Measurements from ENCODE around the gene TMEM151B.

Gene TMEM151B

DNA sequence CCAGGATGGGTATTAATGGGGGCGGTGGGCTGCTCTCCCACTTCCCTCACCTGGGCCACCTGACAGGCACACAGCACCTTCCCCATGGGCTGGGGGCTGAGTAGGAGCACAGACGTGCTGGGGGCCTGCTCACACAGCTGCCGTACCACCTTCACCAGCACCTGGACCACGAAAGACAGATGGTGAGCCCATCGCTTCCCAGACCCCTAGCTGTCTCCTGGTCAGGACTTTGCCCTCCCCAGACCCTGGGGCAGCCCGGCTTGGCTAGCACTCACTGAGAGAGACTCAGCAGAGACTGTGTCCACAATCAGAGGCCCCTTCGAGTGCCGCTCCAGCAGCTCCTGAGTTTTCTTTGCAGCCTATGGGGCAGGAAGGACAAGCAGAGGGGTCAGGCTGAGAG is 30.9 kb downstream of the TMEM151B start:
- TF ChIP-seq, protein P1, sequence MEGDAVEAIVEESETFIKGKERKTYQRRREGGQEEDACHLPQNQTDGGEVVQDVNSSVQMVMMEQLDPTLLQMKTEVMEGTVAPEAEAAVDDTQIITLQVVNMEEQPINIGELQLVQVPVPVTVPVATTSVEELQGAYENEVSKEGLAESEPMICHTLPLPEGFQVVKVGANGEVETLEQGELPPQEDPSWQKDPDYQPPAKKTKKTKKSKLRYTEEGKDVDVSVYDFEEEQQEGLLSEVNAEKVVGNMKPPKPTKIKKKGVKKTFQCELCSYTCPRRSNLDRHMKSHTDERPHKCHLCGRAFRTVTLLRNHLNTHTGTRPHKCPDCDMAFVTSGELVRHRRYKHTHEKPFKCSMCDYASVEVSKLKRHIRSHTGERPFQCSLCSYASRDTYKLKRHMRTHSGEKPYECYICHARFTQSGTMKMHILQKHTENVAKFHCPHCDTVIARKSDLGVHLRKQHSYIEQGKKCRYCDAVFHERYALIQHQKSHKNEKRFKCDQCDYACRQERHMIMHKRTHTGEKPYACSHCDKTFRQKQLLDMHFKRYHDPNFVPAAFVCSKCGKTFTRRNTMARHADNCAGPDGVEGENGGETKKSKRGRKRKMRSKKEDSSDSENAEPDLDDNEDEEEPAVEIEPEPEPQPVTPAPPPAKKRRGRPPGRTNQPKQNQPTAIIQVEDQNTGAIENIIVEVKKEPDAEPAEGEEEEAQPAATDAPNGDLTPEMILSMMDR (IDR thresholded peaks at IDR 0.05; ENCODE audit: low read depth, low read length), result no peak

DNA sequence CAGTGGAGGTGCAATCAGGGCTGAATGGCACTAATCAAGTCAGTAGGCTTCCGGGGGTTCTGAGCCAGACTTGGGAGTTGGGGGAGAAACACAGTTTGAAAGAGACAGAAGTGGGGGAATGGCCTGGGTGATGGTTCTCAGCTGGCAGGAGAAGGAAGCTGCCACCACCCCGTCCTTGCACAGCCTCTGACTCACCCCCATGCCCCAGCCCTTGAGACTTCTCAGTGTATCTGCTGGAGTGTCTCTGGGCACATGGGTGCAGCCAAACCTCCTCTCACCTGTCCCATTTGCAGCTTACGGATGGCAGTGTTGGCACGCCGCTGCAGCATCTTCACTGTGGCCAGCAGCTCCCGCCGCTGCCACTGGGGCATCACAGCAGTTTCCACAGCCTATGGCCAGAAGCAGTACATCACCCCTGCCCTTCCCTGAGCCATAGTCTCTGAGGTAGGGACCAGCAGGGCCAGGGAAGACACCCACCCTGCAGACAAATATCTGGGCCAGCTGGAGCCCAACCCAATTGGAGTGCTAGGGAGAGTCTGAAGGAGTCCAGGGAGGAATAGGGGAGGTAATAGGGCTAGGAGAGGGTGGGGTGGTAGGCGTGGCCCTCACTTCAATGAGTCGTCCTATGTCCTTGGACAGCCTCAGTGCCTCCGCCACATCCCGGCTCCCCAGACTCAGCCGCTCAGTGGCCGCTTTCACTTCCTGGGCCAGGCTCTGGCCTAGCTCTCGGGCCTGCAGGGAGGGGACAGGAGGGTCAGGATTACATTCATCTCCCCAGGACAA is 31.7 kb downstream of the TMEM151B start:
- TF ChIP-seq, protein P1 (IDR thresholded peaks at IDR 0.05; ENCODE audit: low read depth, low read length), result no peak
- H3K4me3 ChIP-seq (ENCODE audit: low read depth, low read length), result no peak overlapping the region

More for the DNA sequence above, 30.9 kb downstream of the TMEM151B start:
- H3K4me3 ChIP-seq (ENCODE audit: low read depth, low read length), result no peak overlapping the region

DNA sequence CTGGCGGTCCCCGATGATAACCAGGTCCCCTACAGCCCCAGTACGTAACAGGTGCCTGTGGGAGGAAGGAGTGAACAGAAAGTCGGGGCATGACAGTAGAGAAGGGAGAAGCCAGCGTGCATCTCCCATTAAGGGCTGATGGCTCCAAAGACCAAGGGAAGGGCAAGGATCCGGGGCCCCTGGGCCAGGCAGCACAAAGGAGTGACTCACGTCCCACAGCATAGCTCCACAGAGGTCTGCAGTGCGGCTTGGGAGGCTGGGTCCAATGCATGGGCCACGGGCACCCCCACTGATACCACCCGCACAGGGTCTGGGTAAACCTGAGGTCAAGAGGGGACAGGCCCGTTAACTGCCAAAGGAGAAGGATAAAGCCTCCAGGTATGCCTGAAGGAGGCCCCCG is 32.6 kb downstream of the TMEM151B start:
- no peak overlapping the region for H3K4me3 ChIP-seq (ENCODE audit: low read depth, low read length)
- TF ChIP-seq, protein P1 (IDR thresholded peaks at IDR 0.05; ENCODE audit: low read depth, low read length), result no peak

DNA sequence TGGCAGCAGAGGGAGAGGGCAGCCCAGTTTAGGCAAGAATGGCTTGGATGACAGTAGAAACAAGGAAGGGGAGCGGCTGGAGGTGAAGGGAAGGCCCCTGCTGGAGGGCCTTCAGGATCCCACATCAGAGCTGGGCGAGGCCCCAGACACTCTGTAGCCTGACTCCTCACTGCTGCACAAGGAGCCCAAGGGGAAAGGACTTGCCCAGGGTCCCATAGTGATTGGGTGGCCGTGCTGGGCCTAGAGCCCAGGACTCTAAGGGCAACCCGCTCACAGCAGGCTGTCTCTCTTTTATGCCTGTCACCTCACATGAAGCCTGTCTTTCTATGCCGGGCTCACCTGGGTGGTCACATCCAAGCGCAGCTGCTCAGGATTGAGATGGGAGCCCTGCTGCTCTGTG is 33.6 kb downstream of the TMEM151B start:
- H3K4me3 ChIP-seq (ENCODE audit: low read depth, low read length), result no peak overlapping the region
- TF ChIP-seq, protein P1 (IDR thresholded peaks at IDR 0.05; ENCODE audit: low read depth, low read length), result no peak

DNA sequence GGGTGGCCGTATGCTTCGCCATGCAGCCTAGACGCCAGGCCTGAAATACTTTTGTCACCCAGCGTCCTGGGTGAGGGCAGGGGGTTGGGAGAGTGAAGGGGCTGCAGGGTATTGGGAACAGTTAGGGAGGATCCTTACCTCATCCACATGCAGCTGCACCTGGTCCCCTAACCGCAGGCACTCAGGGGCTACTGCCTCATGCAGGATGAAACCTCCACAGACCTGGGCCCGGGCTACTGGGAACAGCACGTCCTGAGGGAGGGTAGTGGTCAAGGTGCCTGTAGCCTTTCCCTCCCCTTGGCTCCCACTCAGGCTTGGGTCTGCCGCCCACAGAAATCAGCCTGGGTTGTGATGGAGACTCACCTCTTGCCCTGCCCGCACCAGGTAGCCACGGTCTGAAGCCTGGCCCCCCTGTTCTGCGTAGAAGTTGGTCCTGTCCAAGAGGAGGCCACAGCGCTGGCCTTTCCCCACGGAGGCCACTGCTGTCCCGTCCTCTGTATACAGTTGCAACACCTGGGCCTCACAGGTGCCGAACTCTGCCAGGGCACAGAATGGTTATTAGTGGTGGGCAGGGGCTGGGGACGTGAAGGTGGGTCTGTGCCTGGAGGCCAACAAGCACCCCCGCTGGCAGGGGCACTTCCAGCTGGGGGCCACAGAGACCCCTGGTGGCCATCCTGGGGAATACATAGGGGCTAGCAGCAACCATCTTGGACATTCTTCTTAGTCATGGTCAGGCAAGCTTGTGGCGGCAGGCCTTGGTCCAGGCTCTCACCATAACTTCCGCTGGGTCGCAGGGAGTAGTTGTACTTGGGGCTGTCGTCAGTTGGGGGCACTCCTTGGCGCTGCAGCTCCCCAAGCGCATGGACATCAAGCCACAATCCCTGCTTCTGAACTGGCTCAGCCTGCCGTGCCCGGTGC is 34.3 kb downstream of the TMEM151B start:
- H3K4me3 ChIP-seq (ENCODE audit: low read depth, low read length), result no peak overlapping the region
- TF ChIP-seq, protein P1 (IDR thresholded peaks at IDR 0.05; ENCODE audit: low read depth, low read length), result peak; percentile 81

DNA sequence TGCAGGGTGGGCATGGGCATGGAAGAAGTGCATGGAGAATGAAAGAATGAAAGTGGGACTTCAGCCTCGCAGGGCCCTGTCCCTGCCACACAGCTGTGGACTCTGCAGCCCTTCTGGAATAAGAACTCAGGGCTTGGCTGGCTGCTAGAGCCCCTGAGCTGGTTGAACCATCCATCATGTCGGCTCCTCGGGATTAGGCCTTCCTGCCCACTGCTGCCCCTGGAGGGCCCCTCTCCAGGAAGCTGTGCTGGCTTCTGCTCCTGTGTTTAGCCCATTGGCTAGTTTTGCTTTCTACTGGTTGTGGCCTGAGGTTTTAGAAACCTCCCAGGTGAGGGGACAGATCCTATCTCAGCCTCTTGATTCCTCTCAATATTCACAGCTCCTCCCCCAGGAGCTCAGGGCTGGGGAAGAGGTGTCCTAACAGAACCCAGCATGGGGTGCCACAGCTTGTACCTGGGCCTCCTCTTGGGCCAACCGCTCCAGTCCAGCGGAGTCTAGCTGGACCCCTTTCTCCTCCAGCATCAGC is 35.0 kb downstream of the TMEM151B start:
- no peak overlapping the region for H3K4me3 ChIP-seq (ENCODE audit: low read depth, low read length)
- TF ChIP-seq, protein P1 (IDR thresholded peaks at IDR 0.05; ENCODE audit: low read depth, low read length), result no peak
